Smooth muscle cell (in vitro differentiated cells): Measurements from ENCODE around the gene MN1. TPM values are rescaled to one million over a fixed set of nuclear protein-coding genes. Genes with fewer than 3 reads are reported as not detected.

ENCODE experiments used
- DNase-seq: peaks from one replicate; lab custom pipeline; 2025; ENCODE audit not compliant: unreplicated experiment; lab: John Stamatoyannopoulos, UW
- H2AFZ ChIP-seq: fragments of 200-600 bp; sonication (generic); 2 replicates; pipeline ENCODE4 v1.6.0; 2016; ENCODE audit warnings: antibody characterized with exemption, low read depth, mild to moderate bottlenecking
- H3F3A ChIP-seq: fragments of 200-600 bp; sonication (generic); 2 replicates; pipeline ENCODE4 v1.6.0; 2017; ENCODE audit warnings: antibody characterized with exemption, low read depth
- H3K27ac ChIP-seq: fragments of 200-600 bp; sonication (generic); 2 replicates; pipeline ENCODE4 v1.5.1; 2016; ENCODE audit warnings: low read depth, mild to moderate bottlenecking
- H3K27me3 ChIP-seq: fragments of 200-600 bp; sonication (generic); 2 replicates; pipeline ENCODE4 v1.6.1; 2016; ENCODE audit warnings: low read depth, mild to moderate bottlenecking
- H3K36me3 ChIP-seq: fragments of 200-600 bp; sonication (generic); 2 replicates; pipeline ENCODE4 v1.5.1; 2016; ENCODE audit warnings: low read depth
- H3K4me1 ChIP-seq: fragments of 200-600 bp; sonication (generic); 2 replicates; pipeline ENCODE4 v1.5.1; 2016; ENCODE audit warnings: low read depth
- H3K4me2 ChIP-seq: fragments of 200-600 bp; sonication (generic); 2 replicates; pipeline ENCODE4 v1.6.0; 2016; ENCODE audit warnings: mild to moderate bottlenecking
- H3K4me3 ChIP-seq: fragments of 200-600 bp; sonication (generic); 2 replicates; pipeline ENCODE4 v1.5.1; 2016; ENCODE audit warnings: mild to moderate bottlenecking
- H3K79me2 ChIP-seq: fragments of 200-600 bp; sonication (generic); 2 replicates; pipeline ENCODE4 v1.6.0; 2016; ENCODE audit warnings: low read depth, mild to moderate bottlenecking
- H3K9ac ChIP-seq: fragments of 200-600 bp; sonication (generic); 2 replicates; pipeline ENCODE4 v1.6.0; 2016; ENCODE audit warnings: low read depth
- H3K9me3 ChIP-seq: fragments of 200-600 bp; sonication (generic); replicated peaks from 2 replicates; pipeline ENCODE4 v1.5.1; 2016; ENCODE audit warnings: low read depth
- H4K20me1 ChIP-seq: fragments of 200-600 bp; sonication (generic); 2 replicates; pipeline ENCODE4 v1.6.0; 2016; ENCODE audit warnings: low read depth
- WGBS: methylation state at CpG from one replicate; pipeline ENCODE4 v1.1.7; 2016; ENCODE audit warnings: low lambda C conversion rate; 5-methylcytosine and 5-hydroxymethylcytosine counted together
- polyA plus RNA-seq: library from polyadenylated mRNA; unstranded; fragments of >200 nt; fragmentation: Nextera tagmentation; extraction: Ambion mirVana; gene quantifications from 2 replicates; pipeline ENCODE4 v1.2.1, GENCODE V29; 2016
- total RNA-seq: library from RNA; depleted of rRNA; stranded (reverse); fragments of >200 nt; gene quantifications from 2 replicates; pipeline ENCODE4 v1.2.3, GENCODE V29; 2014
- TF ChIP-seq, protein P1 (sequence below): fragments of 200-600 bp; sonication (generic); IDR thresholded peaks from 2 replicates; pipeline ENCODE4 v1.5.1; 2017; ENCODE audit warnings: borderline replicate concordance, mild to moderate bottlenecking, antibody characterized with exemption; ENCODE audit not compliant: insufficient read depth, poor library complexity, severe bottlenecking

The MN1 gene
- total and polyA plus RNA-seq, 2 experiments from 2014 or later: 0.98 to 3.3 TPM

DNA sequence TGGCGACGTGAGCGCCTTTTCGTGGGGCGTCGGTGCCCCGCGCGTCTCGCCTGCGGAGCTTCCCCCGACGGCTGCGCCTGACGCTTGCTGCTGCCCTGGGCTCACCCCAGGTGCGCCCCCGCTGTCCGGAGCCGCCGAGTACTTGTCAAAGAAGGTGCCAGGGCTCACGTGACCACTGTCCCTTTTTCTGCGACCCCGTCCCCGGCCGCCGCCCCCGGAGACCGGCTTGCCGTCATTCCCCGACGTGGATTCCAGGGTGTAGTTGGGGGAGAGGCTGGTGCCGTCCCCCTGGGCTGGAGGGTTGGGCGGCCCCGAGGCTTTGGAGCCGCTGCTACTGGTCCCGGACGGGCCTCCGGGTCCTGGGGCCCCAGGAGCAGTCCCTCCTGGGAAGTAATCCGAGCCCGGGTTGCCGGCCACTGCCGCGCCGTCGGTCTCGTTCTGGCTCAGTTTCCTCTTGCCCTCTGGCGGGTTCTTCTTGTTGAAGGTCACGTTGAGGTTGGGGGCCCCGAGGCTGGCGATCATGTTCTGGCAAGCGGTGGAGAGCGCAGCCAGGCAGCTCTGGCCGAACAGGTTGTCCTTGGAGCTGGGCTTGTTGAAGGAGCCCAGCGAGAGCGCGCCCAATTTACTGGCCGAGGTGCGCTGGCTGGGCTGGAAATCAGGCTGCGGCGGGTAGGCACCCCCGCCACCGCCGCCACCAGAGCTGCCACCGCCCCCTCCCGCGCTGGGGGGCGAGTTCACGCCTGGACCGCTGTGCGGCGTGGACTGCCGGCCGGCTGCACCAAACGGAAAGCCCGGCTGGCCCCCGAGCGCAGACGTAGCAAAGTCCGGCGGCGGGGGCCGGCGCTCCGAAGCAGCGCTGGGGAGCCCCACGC is 3.8 kb downstream of the MN1 start:
- Histone ChIP-seq H3K79me2 (no peaks in the 10 kb centered on the region), H3F3A (no peaks in the 10 kb centered on the region)
- 9% methylated on average over 75 of the region's 86 CpGs for WGBS

DNA sequence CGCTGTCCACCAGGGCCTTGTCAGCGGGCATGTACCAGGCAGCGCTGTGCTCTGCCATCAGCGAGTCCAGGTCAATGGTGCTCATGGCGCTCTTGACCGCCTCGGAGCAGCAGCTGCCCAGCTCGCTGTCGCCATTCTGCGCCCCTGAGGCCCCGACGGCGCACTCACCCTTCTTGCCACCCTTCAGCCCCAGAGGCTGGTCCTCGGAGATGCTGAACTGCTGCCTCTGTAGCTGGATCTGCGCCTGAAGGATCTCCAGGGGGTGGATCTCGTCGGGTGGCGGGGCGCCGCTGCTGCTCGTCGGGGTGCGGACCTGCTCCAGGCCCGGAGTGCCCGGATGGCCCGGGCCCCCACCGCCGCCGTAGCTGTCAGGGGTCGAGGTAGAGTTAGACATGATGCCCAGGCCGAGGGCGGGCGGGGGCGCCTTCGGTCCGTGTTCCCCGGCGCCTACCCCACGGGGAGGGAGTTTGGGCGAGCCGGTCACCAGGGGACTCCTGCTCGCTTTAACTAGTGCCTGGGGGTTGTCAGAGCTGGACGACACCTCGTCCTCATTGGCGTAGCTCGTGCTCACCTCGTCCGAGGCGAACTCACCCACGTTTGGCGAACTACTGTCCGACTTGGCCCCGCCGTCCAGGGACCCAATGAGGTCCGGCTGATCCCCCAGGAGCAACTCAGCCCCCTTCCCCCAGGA is 4.6 kb downstream of the MN1 start:
- Histone ChIP-seq H3K36me3 (no peaks in the 10 kb centered on the region), H3K27ac (no peak overlapping the region), H3K79me2 (no peaks in the 10 kb centered on the region), H2AFZ (no peak overlapping the region), H3K27me3 (peaks cover 70% of the 10 kb centered on the region), H3F3A (no peaks in the 10 kb centered on the region), H3K9me3 (no peaks in the 10 kb centered on the region), H3K4me1 (peaks cover 77% of the 10 kb centered on the region), H4K20me1 (peaks cover 68% of the 10 kb centered on the region), H3K4me3 (no peak overlapping the region), H3K4me2 (no peak overlapping the region), H3K9ac (no peak overlapping the region)
- TF ChIP-seq, protein P1, sequence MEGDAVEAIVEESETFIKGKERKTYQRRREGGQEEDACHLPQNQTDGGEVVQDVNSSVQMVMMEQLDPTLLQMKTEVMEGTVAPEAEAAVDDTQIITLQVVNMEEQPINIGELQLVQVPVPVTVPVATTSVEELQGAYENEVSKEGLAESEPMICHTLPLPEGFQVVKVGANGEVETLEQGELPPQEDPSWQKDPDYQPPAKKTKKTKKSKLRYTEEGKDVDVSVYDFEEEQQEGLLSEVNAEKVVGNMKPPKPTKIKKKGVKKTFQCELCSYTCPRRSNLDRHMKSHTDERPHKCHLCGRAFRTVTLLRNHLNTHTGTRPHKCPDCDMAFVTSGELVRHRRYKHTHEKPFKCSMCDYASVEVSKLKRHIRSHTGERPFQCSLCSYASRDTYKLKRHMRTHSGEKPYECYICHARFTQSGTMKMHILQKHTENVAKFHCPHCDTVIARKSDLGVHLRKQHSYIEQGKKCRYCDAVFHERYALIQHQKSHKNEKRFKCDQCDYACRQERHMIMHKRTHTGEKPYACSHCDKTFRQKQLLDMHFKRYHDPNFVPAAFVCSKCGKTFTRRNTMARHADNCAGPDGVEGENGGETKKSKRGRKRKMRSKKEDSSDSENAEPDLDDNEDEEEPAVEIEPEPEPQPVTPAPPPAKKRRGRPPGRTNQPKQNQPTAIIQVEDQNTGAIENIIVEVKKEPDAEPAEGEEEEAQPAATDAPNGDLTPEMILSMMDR: no peak
- 19% methylated on average over 52 of the region's 55 CpGs for WGBS
- no peak for DNase-seq

More for the DNA sequence above, 3.8 kb downstream of the MN1 start:
- no peak for DNase-seq
- Histone ChIP-seq H3K9ac (no peak overlapping the region), H3K27ac (no peak overlapping the region), H3K36me3 (no peaks in the 10 kb centered on the region), H2AFZ (no peak overlapping the region), H3K4me3 (peak overlapping the region; percentile 77), H4K20me1 (peaks cover 65% of the 10 kb centered on the region), H3K9me3 (no peaks in the 10 kb centered on the region), H3K27me3 (peaks cover 77% of the 10 kb centered on the region), H3K4me2 (peak overlapping the region; percentile 99), H3K4me1 (peaks cover 76% of the 10 kb centered on the region)
- TF ChIP-seq, protein P1: no peak

DNA sequence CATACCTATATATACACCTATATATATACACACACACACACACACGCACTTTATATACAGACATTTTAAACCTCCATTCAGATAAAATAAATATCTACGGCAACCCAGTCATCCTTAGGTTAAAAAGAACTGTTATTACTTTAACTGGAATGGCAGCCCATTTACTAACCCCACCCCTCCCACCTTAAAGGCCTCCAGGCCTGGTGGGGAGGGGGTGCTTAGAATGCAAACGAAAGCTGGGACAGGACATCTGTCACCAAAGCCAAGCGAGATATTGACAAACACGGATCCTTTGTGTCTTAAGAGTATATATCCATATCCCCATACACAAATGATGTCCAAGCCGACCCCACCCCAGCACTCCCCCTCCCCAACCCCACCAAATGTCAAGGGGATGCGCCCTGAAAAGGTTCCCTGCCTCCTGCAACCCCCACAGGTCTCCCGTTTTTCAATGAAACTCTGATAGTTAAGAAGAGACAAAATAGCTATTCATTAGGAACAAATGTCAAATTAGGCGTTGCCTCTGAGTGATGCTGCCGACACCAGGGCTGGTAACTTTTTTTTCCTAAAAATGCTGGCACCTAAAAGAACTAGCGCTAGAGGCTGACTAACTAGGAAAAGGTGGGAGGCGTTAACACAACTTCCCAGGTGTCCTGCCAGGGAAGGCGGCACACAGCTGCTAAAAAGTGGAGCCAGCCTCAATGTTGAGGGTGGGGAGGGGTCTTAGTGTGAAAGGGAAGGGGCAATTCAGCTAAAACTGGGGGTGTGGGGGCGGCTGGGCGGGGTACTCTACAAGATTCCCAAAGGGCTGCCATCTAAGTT is 5.6 kb downstream of the MN1 start:
- Histone ChIP-seq H2AFZ (no peak overlapping the region), H3K9me3 (no peaks in the 10 kb centered on the region), H4K20me1 (peaks cover 76% of the 10 kb centered on the region), H3K27ac (no peak overlapping the region), H3K27me3 (peaks cover 70% of the 10 kb centered on the region), H3K36me3 (no peaks in the 10 kb centered on the region), H3K79me2 (no peaks in the 10 kb centered on the region), H3K4me1 (peaks cover 88% of the 10 kb centered on the region), H3K9ac (no peak overlapping the region), H3F3A (no peaks in the 10 kb centered on the region), H3K4me2 (no peak overlapping the region), H3K4me3 (no peak overlapping the region)
- no peak for DNase-seq
- 22% methylated on average over 15 of the region's 15 CpGs for WGBS
- TF ChIP-seq, protein P1: no peak
